ENCODE measurements around the gene RAB6B. TPM values are rescaled to one million over a fixed set of nuclear protein-coding genes. Genes with fewer than 3 reads are reported as not detected.
"Not testable (repeated sequence)": the region's sequence is repeated elsewhere in the genome, so short reads cannot be mapped to it uniquely, and the experiment has no call there.

RAB6B gene
- polyA plus RNA-seq, 1 experiment: 2.2 TPM

GRCh38 chr3:133782454-133782853 is 113.2 kb downstream of the RAB6B start:
- H3K9me3 ChIP-seq (ENCODE audit: control insufficient read depth, insufficient read depth, low read length): peaks cover 4% of the 10 kb centered on the region; the same call in 1 of the 2 replicates
- no peak for TF ChIP-seq CTCF (IDR thresholded peaks at IDR 0.05; ENCODE audit: low read depth, low read length)
- CTCF ChIA-PET: no interaction called here

GRCh38 chr3:133781570-133781969 is 114.1 kb downstream of the RAB6B start:
- ChIA-PET CTCF (no interaction called here), POLR2A (no interaction called here)
- no peak overlapping the region for H3K27ac ChIP-seq (ENCODE audit: low read depth, low read length)
- no peak for TF ChIP-seq CTCF (IDR thresholded peaks at IDR 0.05; ENCODE audit: low read depth, low read length)
- peaks cover 2% of the 10 kb centered on the region for H3K27me3 ChIP-seq (ENCODE audit: control insufficient read depth, insufficient read depth, low read length)
- peaks cover 4% of the 10 kb centered on the region; the same call in 1 of the 2 replicates for H3K9me3 ChIP-seq (ENCODE audit: control insufficient read depth, insufficient read depth, low read length)
- no peak for DNase-seq (ENCODE audit: low read depth, low spot score)
- no peak overlapping the region for H3K4me3 ChIP-seq (ENCODE audit: low read depth, low read length)

More at GRCh38 chr3:133782454-133782853, 113.2 kb downstream of the RAB6B start:
- POLR2A ChIA-PET: no interaction called here
- peaks cover 4% of the 10 kb centered on the region for H3K27me3 ChIP-seq (ENCODE audit: control insufficient read depth, insufficient read depth, low read length)
- H3K4me3 ChIP-seq (ENCODE audit: low read depth, low read length): no peak overlapping the region
- no peak overlapping the region for H3K27ac ChIP-seq (ENCODE audit: low read depth, low read length)
- DNase-seq (ENCODE audit: low read depth, low spot score): no peak

- POLR2A ChIA-PET; H3K27ac ChIP-seq (ENCODE audit: low read depth, low read length); H3K27me3 ChIP-seq (ENCODE audit: control insufficient read depth, insufficient read depth, low read length); CTCF ChIA-PET; H3K9me3 ChIP-seq (ENCODE audit: control insufficient read depth, insufficient read depth, low read length); H3K4me3 ChIP-seq (ENCODE audit: low read depth, low read length); DNase-seq (ENCODE audit: low read depth, low spot score): not testable (repeated sequence)
Measured at GRCh38 chr3:133780756-133781155, 114.9 kb downstream of the RAB6B start.

GRCh38 chr3:133779626-133780203 is 116.0 kb downstream of the RAB6B start:
- Histone ChIP-seq H3K4me3 (ENCODE audit: low read depth, low read length) (no peak overlapping the region), H3K9me3 (ENCODE audit: control insufficient read depth, insufficient read depth, low read length) (peaks cover 4% of the 10 kb centered on the region; the same call in 1 of the 2 replicates), H3K27ac (ENCODE audit: low read depth, low read length) (no peak overlapping the region), H3K27me3 (ENCODE audit: control insufficient read depth, insufficient read depth, low read length) (peaks cover 2% of the 10 kb centered on the region)
- ChIA-PET POLR2A (no interaction called here), CTCF (no interaction called here)
- TF ChIP-seq CTCF (IDR thresholded peaks at IDR 0.05; ENCODE audit: low read depth, low read length): no peak
- DNase-seq (ENCODE audit: low read depth, low spot score): no peak

- POLR2A ChIA-PET: no interaction called here
- no peak for TF ChIP-seq CTCF (IDR thresholded peaks at IDR 0.05; ENCODE audit: low read depth, low read length)
- CTCF ChIA-PET: no interaction called here
- Histone ChIP-seq H3K9me3 (ENCODE audit: control insufficient read depth, insufficient read depth, low read length) (no peaks in the 10 kb centered on the region), H3K27ac (ENCODE audit: low read depth, low read length) (no peak overlapping the region), H3K27me3 (ENCODE audit: control insufficient read depth, insufficient read depth, low read length) (no peaks in the 10 kb centered on the region), H3K4me3 (ENCODE audit: low read depth, low read length) (no peak overlapping the region)
- no peak for DNase-seq (ENCODE audit: low read depth, low spot score)
Measured at GRCh38 chr3:133777807-133778568, 117.7 kb downstream of the RAB6B start.
